Body of pancreas (tissue), 4 donors: ENCODE results near the gene TOR1B.

ENCODE experiments used
- CTCF ChIP-seq, 7 experiments: fragments of 450-650 bp in 4 of 7; fragments of 200-600 bp in 3 of 7; sonication (generic) in 3 of 7; IDR thresholded peaks; one replicate each; pipeline ENCODE4 v1.5.1; 2016 to 2019; ENCODE audit warnings: antibody characterized with exemption in 7 of 7
- POLR2A ChIP-seq, 3 donors: fragments of 450-650 bp; IDR thresholded peaks; one replicate each; pipeline ENCODE4 v1.6.1; 2016; ENCODE audit warnings: antibody characterized with exemption in 3 of 3, mild to moderate bottlenecking in 2 of 3

GRCh38 chr9:129781131-129781530 is 21.9 kb upstream of the TOR1B start:
- no peak for TF ChIP-seq CTCF (IDR thresholded peaks at IDR 0.05)
- no peak for TF ChIP-seq POLR2A (IDR thresholded peaks at IDR 0.05)
